Transverse colon (tissue), 4 donors: ENCODE data around the gene KCND2.

Source experiments
- CTCF ChIP-seq, 5 experiments: fragments of 200-600 bp in 3 of 5; fragments of 450-650 bp in 2 of 5; sonication (generic) in 3 of 5; IDR thresholded peaks; 1 replicate in 2 of 5; 2 replicates in 3 of 5; pipeline ENCODE4 v1.5.1; 2016 to 2017; ENCODE audit warnings: antibody characterized with exemption in 5 of 5, inconsistent platforms in 3 of 5, mild to moderate bottlenecking in 2 of 5, moderate library complexity in 1 of 5
- POLR2A ChIP-seq: fragments of 450-650 bp; IDR thresholded peaks from one replicate; pipeline ENCODE4 v1.6.1; 2016; ENCODE audit warnings: antibody characterized with exemption, mild to moderate bottlenecking, moderate library complexity
- POLR2AphosphoS5 ChIP-seq, 3 donors: sonication (generic); formaldehyde crosslinking; IDR thresholded peaks; one replicate each; pipeline ENCODE4 v1.6.1; 2016; ENCODE audit warnings: antibody characterized with exemption in 3 of 3

GRCh38 chr7:120639884-120640283 is 366.9 kb downstream of the KCND2 start:
- TF ChIP-seq CTCF (IDR thresholded peaks at IDR 0.05), result no peak
- TF ChIP-seq POLR2A, result no peak
- TF ChIP-seq POLR2AphosphoS5 (IDR thresholded peaks at IDR 0.05), result no peak
